Stimulated activated naive CD8-positive, alpha-beta T cell treated with anti-CD3 and anti-CD28 coated beads, Interleukin-15, Interleukin-2, amounts not matched to agents 100 ng/mL and 50 ng/mL, for 24 hours (primary cell): ENCODE measurements around the gene GTF3C5.
"Not testable (repeated sequence)": the region's sequence is repeated elsewhere in the genome, so short reads cannot be mapped to it uniquely, and the experiment has no call there.

Source experiments
- H3K27ac Mint-ChIP-seq: one replicate; pipeline ENCODE4 v1.8.0; 2021; ENCODE audit warnings: mild to moderate bottlenecking, mixed read lengths
- H3K27me3 Mint-ChIP-seq: one replicate; pipeline ENCODE4 v1.8.0; 2021; ENCODE audit warnings: mixed read lengths
- H3K36me3 Mint-ChIP-seq: one replicate; pipeline ENCODE4 v1.8.0; 2021; ENCODE audit warnings: low read depth, mixed read lengths
- H3K4me1 Mint-ChIP-seq: one replicate; pipeline ENCODE4 v1.8.0; 2021; ENCODE audit warnings: low read depth, mixed read lengths
- H3K4me3 Mint-ChIP-seq: one replicate; pipeline ENCODE4 v1.8.0; 2021; ENCODE audit warnings: mild to moderate bottlenecking, mixed read lengths
- H3K9me3 Mint-ChIP-seq: one replicate; pipeline ENCODE4 v1.8.0; 2021; ENCODE audit warnings: mixed read lengths

GTF3C5 gene

GRCh38 chr9:133088146-133088750, 57.5 kb downstream of the GTF3C5 start:
- Mint-ChIP-seq H3K4me1 (no peaks in the 10 kb centered on the region), H3K27me3 (no peaks in the 10 kb centered on the region), H3K9me3 (no peaks in the 10 kb centered on the region), H3K27ac (no peak overlapping the region), H3K36me3 (no peaks in the 10 kb centered on the region), H3K4me3 (no peak overlapping the region)

DNA sequence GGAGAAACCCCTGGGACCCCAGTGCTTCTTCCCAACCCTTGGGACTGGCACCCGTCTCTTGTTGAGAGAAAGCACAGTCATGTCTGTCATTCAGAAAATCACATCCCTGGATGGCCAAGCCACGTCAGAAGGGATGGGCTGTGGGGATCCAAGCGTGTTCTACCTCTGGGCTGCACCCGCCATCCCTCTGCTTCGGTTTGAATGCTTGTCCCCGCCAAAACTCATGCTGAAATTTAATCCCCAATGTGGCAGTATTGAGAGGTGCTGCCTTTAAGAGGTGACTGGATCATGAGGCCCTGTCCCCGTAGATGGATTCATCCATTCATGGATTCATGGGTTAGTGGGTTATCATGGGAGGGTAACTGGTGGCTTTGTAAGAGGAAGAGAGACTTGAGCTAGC, 58.0 kb downstream of the GTF3C5 start:
- no peaks in the 10 kb centered on the region for H3K9me3 Mint-ChIP-seq
- H3K4me3 Mint-ChIP-seq, result no peak overlapping the region
- H3K27ac Mint-ChIP-seq, result no peak overlapping the region
- no peaks in the 10 kb centered on the region for H3K36me3 Mint-ChIP-seq
- H3K4me1 Mint-ChIP-seq, result no peaks in the 10 kb centered on the region
- no peaks in the 10 kb centered on the region for H3K27me3 Mint-ChIP-seq

DNA sequence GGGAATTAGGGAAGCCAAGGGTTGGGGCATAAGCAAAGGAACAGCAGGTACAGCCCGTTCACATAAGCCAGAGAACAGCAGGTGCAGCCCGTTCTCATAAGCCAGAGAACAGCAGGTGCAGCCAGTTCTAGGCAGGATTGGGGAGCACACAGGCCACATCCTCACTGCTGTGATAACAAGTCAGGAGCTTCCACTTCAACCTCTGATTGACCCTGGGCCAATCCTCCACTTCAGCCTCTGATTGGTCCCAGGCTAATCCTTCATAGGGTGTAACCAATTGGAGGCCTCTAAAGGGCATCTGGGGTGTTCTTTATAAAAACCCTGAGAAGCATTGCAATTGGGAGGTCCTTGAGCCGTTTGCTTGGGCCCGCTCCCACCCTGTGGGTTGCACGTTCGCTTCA, 58.5 kb downstream of the GTF3C5 start:
- Mint-ChIP-seq H3K9me3 (no peaks in the 10 kb centered on the region), H3K4me1 (no peaks in the 10 kb centered on the region), H3K27ac (no peak overlapping the region), H3K27me3 (no peaks in the 10 kb centered on the region), H3K36me3 (no peaks in the 10 kb centered on the region), H3K4me3 (no peak overlapping the region)

DNA sequence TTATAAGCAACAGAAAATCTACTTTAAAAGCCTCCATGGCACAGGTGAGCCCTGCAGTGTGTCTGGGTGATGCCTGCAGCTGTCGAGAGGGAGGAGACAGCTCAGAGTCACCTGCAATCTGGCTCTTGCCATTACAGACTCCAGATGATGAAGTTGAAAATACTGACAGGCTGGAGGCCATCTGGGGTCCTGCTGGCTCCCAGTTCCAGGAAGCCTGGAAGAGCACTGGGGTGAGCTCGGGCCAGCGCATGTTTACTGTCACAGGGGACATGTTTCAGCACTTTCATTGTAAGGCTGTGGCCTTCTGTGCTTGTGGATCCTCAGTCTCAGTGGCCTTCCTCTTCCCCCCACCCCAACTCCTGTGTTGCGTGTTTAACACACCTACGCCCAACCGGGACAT, 59.4 kb downstream of the GTF3C5 start:
- Mint-ChIP-seq H3K36me3 (peaks cover 4% of the 10 kb centered on the region), H3K27ac (no peak overlapping the region), H3K4me3 (no peak overlapping the region), H3K27me3 (no peaks in the 10 kb centered on the region), H3K4me1 (no peaks in the 10 kb centered on the region), H3K9me3 (peaks cover 6% of the 10 kb centered on the region)

DNA sequence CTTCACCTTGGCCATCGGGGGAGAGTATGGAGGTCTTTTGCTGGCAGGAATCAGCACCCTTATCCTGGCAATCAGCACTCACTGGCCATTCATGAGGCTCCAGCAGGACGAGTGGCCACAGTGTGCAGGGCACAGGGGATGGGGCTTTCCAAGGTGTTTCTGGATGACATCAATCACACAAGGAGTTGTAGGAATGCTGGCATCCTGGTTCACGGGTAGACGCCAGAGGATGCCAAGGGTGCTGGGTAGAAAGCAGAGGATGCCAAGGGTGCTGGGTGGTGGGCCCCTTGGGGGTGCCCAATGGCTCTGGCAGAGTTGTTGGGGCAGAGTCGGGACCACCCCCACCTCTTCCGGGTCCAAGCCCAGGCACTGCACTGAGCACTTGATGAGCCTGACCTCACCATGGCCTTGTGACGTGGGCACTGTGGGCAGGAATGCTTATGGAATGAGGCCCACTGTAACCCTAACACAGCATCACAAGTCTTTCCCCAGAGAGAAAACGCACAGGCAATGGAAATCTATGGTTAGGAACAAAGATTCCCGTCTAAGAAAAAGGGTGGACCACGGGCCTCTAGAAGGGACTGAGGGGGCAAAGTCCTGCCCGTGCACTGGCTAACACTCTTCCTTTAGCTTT, 60.1 kb downstream of the GTF3C5 start:
- H3K4me1 Mint-ChIP-seq, result no peaks in the 10 kb centered on the region
- H3K4me3 Mint-ChIP-seq, result no peak overlapping the region
- H3K36me3 Mint-ChIP-seq, result peaks cover 6% of the 10 kb centered on the region
- H3K27me3 Mint-ChIP-seq, result no peaks in the 10 kb centered on the region
- H3K9me3 Mint-ChIP-seq, result peaks cover 10% of the 10 kb centered on the region
- H3K27ac Mint-ChIP-seq, result no peak overlapping the region

DNA sequence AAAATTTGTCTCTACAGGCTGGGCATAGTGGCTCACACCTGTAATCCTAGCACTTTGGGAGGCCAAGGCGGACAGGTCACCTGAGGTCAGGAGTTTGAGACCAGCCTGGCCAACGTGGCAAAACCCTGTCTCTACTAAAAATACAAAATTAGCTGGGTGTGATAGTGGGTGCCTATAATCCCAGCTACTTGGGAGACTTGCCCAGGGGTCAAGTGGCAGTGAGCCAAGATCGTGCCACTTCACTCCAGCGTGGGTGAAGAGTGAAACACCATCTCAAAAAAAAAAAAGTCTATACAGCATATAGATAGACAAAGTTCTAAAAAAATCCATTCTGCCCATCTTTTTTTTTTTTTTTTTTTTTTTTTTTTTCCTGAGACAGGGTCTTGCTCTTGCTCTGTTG, 63.6 kb downstream of the GTF3C5 start:
- H3K4me1 Mint-ChIP-seq, H3K27me3 Mint-ChIP-seq, H3K27ac Mint-ChIP-seq, H3K4me3 Mint-ChIP-seq: not testable (repeated sequence)
- Mint-ChIP-seq H3K9me3 (peaks cover 17% of the 10 kb centered on the region), H3K36me3 (peaks cover 39% of the 10 kb centered on the region)

- Mint-ChIP-seq H3K9me3 (peaks cover 17% of the 10 kb centered on the region), H3K27ac (no peak overlapping the region), H3K4me1 (no peaks in the 10 kb centered on the region), H3K36me3 (peaks cover 45% of the 10 kb centered on the region), H3K4me3 (no peak overlapping the region), H3K27me3 (no peaks in the 10 kb centered on the region)
Observed at GRCh38 chr9:133094842-133095393, 64.1 kb downstream of the GTF3C5 start.

DNA sequence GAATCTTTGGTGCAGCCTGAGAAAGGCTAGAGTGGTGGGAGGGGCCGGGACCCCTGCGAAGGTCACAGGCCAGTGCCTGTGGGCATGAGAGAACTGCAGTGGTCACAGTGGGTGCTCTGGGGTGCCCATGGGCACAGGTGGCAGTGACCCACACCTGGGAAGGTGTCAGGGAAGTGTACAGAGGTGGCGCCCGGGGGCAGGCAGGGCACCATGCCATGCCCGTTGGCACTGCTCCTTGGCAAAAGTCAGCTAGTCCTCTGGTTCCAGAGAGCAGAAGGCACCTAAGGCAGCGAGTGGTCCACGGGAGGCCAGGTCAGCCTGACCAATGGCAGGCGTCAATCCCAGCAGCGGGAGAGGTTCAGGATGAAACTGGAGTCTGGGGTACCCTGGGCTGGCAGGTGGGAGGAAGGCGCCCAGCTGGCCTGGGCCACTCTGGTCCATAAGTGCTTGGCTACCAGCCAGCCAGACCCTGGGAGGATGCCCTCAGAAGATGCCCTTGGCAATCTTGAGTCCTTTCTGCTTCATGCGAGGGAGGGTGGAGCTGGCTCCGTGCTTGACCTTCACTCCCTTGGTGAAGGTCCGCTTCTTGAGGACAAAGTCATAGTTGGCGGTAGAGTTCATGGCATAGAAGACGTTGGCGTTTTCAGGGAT, 67.4 kb downstream of the GTF3C5 start:
- no peak overlapping the region for H3K27ac Mint-ChIP-seq
- no peaks in the 10 kb centered on the region for H3K27me3 Mint-ChIP-seq
- H3K4me1 Mint-ChIP-seq, result no peaks in the 10 kb centered on the region
- peaks cover 17% of the 10 kb centered on the region for H3K9me3 Mint-ChIP-seq
- H3K4me3 Mint-ChIP-seq, result no peak overlapping the region
- H3K36me3 Mint-ChIP-seq, result peaks cover 65% of the 10 kb centered on the region

DNA sequence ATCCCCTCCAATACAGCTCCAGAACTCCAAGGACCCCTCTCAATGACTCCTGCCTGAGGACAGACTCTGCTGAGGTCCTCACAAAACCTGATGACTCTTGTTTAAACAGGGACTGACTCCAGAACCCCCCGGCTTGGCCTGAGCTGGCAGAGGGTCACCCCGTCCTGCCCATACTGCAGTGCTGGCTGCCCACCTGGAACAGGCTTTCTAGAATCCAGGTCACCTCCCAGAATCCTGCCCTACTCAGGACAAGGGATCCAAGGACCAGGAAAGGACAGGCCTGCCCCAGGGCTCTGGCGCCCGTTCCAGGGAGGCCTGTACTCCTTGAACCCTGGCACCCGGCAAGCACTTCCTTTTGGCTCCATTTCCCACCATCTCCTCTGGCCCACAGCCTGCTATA, 68.1 kb downstream of the GTF3C5 start:
- no peaks in the 10 kb centered on the region for H3K27me3 Mint-ChIP-seq
- H3K4me3 Mint-ChIP-seq, result no peak overlapping the region
- peaks cover 66% of the 10 kb centered on the region for H3K36me3 Mint-ChIP-seq
- peaks cover 17% of the 10 kb centered on the region for H3K9me3 Mint-ChIP-seq
- H3K27ac Mint-ChIP-seq, result no peak overlapping the region
- no peaks in the 10 kb centered on the region for H3K4me1 Mint-ChIP-seq

DNA sequence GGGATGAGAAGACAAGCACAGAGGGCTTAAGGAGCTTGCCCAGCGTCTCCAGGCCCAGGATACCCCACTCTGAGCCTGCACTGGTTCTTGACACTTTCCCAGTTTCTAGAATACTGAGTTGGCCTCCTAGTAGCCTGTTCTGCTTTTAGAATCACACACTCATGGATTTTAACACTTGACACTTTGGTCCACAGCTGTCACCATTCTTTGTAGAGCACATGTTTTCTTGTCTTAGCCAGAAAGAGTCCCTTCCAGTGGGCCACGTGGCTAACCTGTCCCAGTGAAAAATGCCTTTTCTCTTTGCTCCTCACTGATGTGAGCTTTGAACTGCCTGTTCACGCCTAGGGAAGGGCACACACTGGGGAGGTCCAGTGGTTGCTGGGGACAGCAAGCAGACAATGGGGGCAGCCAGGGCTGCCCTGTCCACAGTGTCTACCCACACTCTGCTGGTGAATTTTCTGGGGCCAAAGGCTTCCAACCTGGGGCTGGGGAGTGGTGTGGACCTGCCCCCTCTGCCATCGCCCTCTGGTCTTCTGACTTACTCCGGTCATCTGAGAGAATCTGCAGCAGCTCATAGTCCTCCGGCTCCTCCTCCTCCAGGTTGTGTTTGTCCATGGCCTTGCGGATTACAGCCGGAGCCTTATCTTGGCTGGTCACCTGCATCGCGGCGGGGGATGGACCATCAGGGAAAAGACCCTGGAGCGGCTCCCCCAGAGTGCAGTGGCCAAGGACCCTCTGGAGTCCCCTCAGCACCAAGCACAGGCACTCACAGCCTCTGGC, 69.1 kb downstream of the GTF3C5 start:
- H3K4me1 Mint-ChIP-seq, result no peaks in the 10 kb centered on the region
- no peaks in the 10 kb centered on the region for H3K27me3 Mint-ChIP-seq
- H3K36me3 Mint-ChIP-seq, result peaks cover 69% of the 10 kb centered on the region
- no peak overlapping the region for H3K4me3 Mint-ChIP-seq
- peaks cover 14% of the 10 kb centered on the region for H3K9me3 Mint-ChIP-seq
- H3K27ac Mint-ChIP-seq, result peak overlapping the region; percentile 11

GRCh38 chr9:133100506-133101355, 69.9 kb downstream of the GTF3C5 start:
- Mint-ChIP-seq H3K9me3 (peaks cover 8% of the 10 kb centered on the region), H3K4me1 (no peaks in the 10 kb centered on the region), H3K36me3 (peaks cover 65% of the 10 kb centered on the region)

GRCh38 chr9:133101356-133102189, 70.8 kb downstream of the GTF3C5 start:
- Mint-ChIP-seq H3K27ac (no peak overlapping the region), H3K27me3 (no peaks in the 10 kb centered on the region), H3K4me1 (no peaks in the 10 kb centered on the region), H3K9me3 (peaks cover under 1% of the 10 kb centered on the region), H3K36me3 (peaks cover 57% of the 10 kb centered on the region), H3K4me3 (no peak overlapping the region)

More at GRCh38 chr9:133100506-133101355, 69.9 kb downstream of the GTF3C5 start:
- Mint-ChIP-seq H3K4me3 (no peak overlapping the region), H3K27me3 (no peaks in the 10 kb centered on the region), H3K27ac (no peak overlapping the region)

DNA sequence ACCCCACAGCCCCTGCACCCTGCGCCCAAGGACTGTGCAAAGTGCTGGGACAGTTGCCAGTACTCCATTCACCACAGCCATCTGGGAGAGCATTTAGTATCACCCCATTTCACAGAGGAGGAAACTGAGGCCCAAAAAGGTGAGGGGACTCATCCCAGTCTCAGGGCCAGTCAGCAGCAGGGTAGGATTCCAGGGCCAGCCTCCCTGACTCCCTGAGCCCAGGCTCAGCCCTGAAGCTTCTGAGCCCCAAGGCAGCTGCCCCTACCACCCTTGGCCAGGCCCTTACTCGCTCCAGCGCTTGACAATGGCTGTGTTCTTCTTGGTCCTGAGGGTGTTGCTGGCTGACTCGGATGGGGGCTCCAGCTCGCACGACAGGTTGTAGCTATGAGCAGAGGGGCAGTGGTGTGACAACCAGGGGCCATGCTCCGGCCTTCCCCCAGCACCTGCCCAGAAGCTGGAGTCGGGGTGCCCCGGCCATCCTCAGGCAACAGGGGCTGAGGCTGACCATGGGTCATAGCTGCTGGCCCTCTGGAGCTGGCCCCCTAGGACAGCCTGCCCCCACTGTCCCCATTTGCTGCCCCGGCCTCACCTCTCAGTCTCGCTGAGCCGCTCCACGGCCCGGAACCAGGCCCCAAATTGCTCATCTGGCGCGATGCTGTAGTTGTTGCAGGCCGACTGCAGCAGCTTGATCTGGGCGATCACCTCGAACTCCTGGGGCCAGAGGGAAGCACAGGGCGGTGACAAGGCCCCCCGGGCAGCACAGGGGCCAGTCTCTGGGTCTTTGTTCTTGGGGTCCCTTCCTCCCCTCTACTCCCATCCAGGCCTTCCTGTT, 71.6 kb downstream of the GTF3C5 start:
- Mint-ChIP-seq H3K36me3 (peaks cover 51% of the 10 kb centered on the region), H3K4me3 (no peak overlapping the region), H3K27me3 (no peaks in the 10 kb centered on the region), H3K9me3 (no peaks in the 10 kb centered on the region), H3K4me1 (no peaks in the 10 kb centered on the region), H3K27ac (no peak overlapping the region)
